Measurements from ENCODE around the gene CD300LG. TPM values are rescaled to one million over a fixed set of nuclear protein-coding genes. Genes with fewer than 3 reads are reported as not detected.
"Not testable (repeated sequence)": the region's sequence is repeated elsewhere in the genome, so short reads cannot be mapped to it uniquely, and the experiment has no call there.

CD300LG gene
- total and polyA plus RNA-seq, 2 donors = 0.58 to 3.4 TPM

- 91% methylated on average over 8 of the region's 8 CpGs for WGBS
- DNase-seq (ENCODE audit: extremely low spot score) = no peak
- Histone ChIP-seq H3K27ac (ENCODE audit: low read depth) (no peak overlapping the region), H3K36me3 (ENCODE audit: insufficient read depth) (no peaks in the 10 kb centered on the region), H3K4me1 (ENCODE audit: insufficient read depth) (no peaks in the 10 kb centered on the region), H3K4me3 (ENCODE audit: low read depth, low read length) (no peak overlapping the region)
Observed at GRCh38 chr17:43852571-43852970, 5.6 kb downstream of the CD300LG start.

GRCh38 chr17:43853546-43853945 is 6.6 kb downstream of the CD300LG start:
- H3K4me3 ChIP-seq (ENCODE audit: low read depth, low read length) = no peak overlapping the region
- DNase-seq (ENCODE audit: extremely low spot score) = no peak
- 77% methylated on average over 7 of the region's 7 CpGs for WGBS
- no peak overlapping the region for H3K27ac ChIP-seq (ENCODE audit: low read depth)
- no peaks in the 10 kb centered on the region for H3K36me3 ChIP-seq (ENCODE audit: insufficient read depth)
- H3K4me1 ChIP-seq (ENCODE audit: insufficient read depth) = no peaks in the 10 kb centered on the region

- no peak overlapping the region for H3K27ac ChIP-seq (ENCODE audit: low read depth)
- no peaks in the 10 kb centered on the region for H3K4me1 ChIP-seq (ENCODE audit: insufficient read depth)
- no peaks in the 10 kb centered on the region for H3K36me3 ChIP-seq (ENCODE audit: insufficient read depth)
- 62% methylated on average over 8 of the region's 8 CpGs for WGBS
- no peak for DNase-seq (ENCODE audit: extremely low spot score)
- H3K4me3 ChIP-seq (ENCODE audit: low read depth, low read length) = no peak overlapping the region
Observed at GRCh38 chr17:43854498-43854897, 7.5 kb downstream of the CD300LG start.

- WGBS = 75% methylated on average over 9 of the region's 9 CpGs
- no peak for DNase-seq (ENCODE audit: extremely low spot score)
- H3K4me1 ChIP-seq (ENCODE audit: insufficient read depth) = no peaks in the 10 kb centered on the region
- no peaks in the 10 kb centered on the region for H3K36me3 ChIP-seq (ENCODE audit: insufficient read depth)
- H3K27ac ChIP-seq (ENCODE audit: low read depth) = no peak overlapping the region
- H3K4me3 ChIP-seq (ENCODE audit: low read depth, low read length) = no peak overlapping the region
Observed at GRCh38 chr17:43855061-43855460, 8.1 kb downstream of the CD300LG start.

GRCh38 chr17:43856141-43856540 is 9.2 kb downstream of the CD300LG start:
- no peaks in the 10 kb centered on the region for H3K4me1 ChIP-seq (ENCODE audit: insufficient read depth)
- DNase-seq (ENCODE audit: extremely low spot score) = no peak
- WGBS = 83% methylated on average over 3 of the region's 3 CpGs
- no peaks in the 10 kb centered on the region for H3K36me3 ChIP-seq (ENCODE audit: insufficient read depth)
- no peak overlapping the region for H3K27ac ChIP-seq (ENCODE audit: low read depth)
- no peak overlapping the region for H3K4me3 ChIP-seq (ENCODE audit: low read depth, low read length)

- Histone ChIP-seq H3K4me3 (ENCODE audit: low read depth, low read length) (no peak overlapping the region), H3K36me3 (ENCODE audit: insufficient read depth) (no peaks in the 10 kb centered on the region), H3K27ac (ENCODE audit: low read depth) (no peak overlapping the region), H3K4me1 (ENCODE audit: insufficient read depth) (no peaks in the 10 kb centered on the region)
- DNase-seq (ENCODE audit: extremely low spot score) = no peak
- WGBS = 92% methylated on average over 5 of the region's 5 CpGs
Observed at GRCh38 chr17:43857141-43857540, 10.2 kb downstream of the CD300LG start.

- H3K4me1 ChIP-seq (ENCODE audit: insufficient read depth) = no peaks in the 10 kb centered on the region
- no peak overlapping the region for H3K27ac ChIP-seq (ENCODE audit: low read depth)
- no peak for DNase-seq (ENCODE audit: extremely low spot score)
- H3K36me3 ChIP-seq (ENCODE audit: insufficient read depth) = no peaks in the 10 kb centered on the region
- H3K4me3 ChIP-seq (ENCODE audit: low read depth, low read length) = no peak overlapping the region
- WGBS = 54% methylated on average over 12 of the region's 12 CpGs
Observed at GRCh38 chr17:43857957-43858600, 11.1 kb downstream of the CD300LG start.

GRCh38 chr17:43860077-43860725 is 13.2 kb downstream of the CD300LG start:
- H3K27ac ChIP-seq (ENCODE audit: low read depth) = no peak overlapping the region
- no peak overlapping the region for H3K4me3 ChIP-seq (ENCODE audit: low read depth, low read length)

GRCh38 chr17:43860927-43861622 is 14.1 kb downstream of the CD300LG start:
- Histone ChIP-seq H3K4me3 (ENCODE audit: low read depth, low read length) (no peak overlapping the region), H3K36me3 (ENCODE audit: insufficient read depth) (no peaks in the 10 kb centered on the region), H3K27ac (ENCODE audit: low read depth) (no peak overlapping the region), H3K4me1 (ENCODE audit: insufficient read depth) (no peaks in the 10 kb centered on the region)
- no peak for DNase-seq (ENCODE audit: extremely low spot score)
- WGBS = 61% methylated on average over 9 of the region's 9 CpGs

More at GRCh38 chr17:43860077-43860725, 13.2 kb downstream of the CD300LG start:
- Histone ChIP-seq H3K4me1 (ENCODE audit: insufficient read depth) (no peaks in the 10 kb centered on the region), H3K36me3 (ENCODE audit: insufficient read depth) (no peaks in the 10 kb centered on the region)
- DNase-seq (ENCODE audit: extremely low spot score) = no peak
- 84% methylated on average over 12 of the region's 12 CpGs for WGBS

GRCh38 chr17:43861960-43862359 is 15.0 kb downstream of the CD300LG start:
- no peak for DNase-seq (ENCODE audit: extremely low spot score)
- H3K36me3 ChIP-seq (ENCODE audit: insufficient read depth) = no peaks in the 10 kb centered on the region
- no peaks in the 10 kb centered on the region for H3K4me1 ChIP-seq (ENCODE audit: insufficient read depth)
- H3K27ac ChIP-seq (ENCODE audit: low read depth) = no peak overlapping the region
- no peak overlapping the region for H3K4me3 ChIP-seq (ENCODE audit: low read depth, low read length)
- 67% methylated on average over 9 of the region's 9 CpGs for WGBS

- DNase-seq (ENCODE audit: extremely low spot score) = no peak
- H3K4me3 ChIP-seq (ENCODE audit: low read depth, low read length) = no peak overlapping the region
- no peaks in the 10 kb centered on the region for H3K4me1 ChIP-seq (ENCODE audit: insufficient read depth)
- 79% methylated on average over 4 of the region's 4 CpGs for WGBS
- H3K27ac ChIP-seq (ENCODE audit: low read depth) = no peak overlapping the region
- no peaks in the 10 kb centered on the region for H3K36me3 ChIP-seq (ENCODE audit: insufficient read depth)
Observed at GRCh38 chr17:43864161-43864984, 17.4 kb downstream of the CD300LG start.

GRCh38 chr17:43868226-43868994 is 21.4 kb downstream of the CD300LG start:
- no peak for DNase-seq (ENCODE audit: extremely low spot score)
- Histone ChIP-seq H3K4me1 (ENCODE audit: insufficient read depth) (no peaks in the 10 kb centered on the region), H3K27ac (ENCODE audit: low read depth) (no peak overlapping the region), H3K4me3 (ENCODE audit: low read depth, low read length) (no peak overlapping the region), H3K36me3 (ENCODE audit: insufficient read depth) (no peaks in the 10 kb centered on the region)
- 87% methylated on average over 10 of the region's 10 CpGs for WGBS

GRCh38 chr17:43869031-43869430 is 22.1 kb downstream of the CD300LG start:
- not testable (repeated sequence) for H3K4me1 ChIP-seq (ENCODE audit: insufficient read depth); H3K27ac ChIP-seq (ENCODE audit: low read depth); DNase-seq (ENCODE audit: extremely low spot score); H3K36me3 ChIP-seq (ENCODE audit: insufficient read depth); H3K4me3 ChIP-seq (ENCODE audit: low read depth, low read length)
- 94% methylated on average over 6 of the region's 6 CpGs for WGBS
